Upper lobe of left lung (tissue), 6 donors: ENCODE results near the gene GTPBP4. TPM values are rescaled to one million over a fixed set of nuclear protein-coding genes. Genes with fewer than 3 reads are reported as not detected.

Experiments
- ATAC-seq, 2 donors: fragments of 200-7000 bp; cut with Tn5 transposase; one replicate each; pipeline ENCODE4 v1.9.1; 2022; ENCODE audit warnings: mild to moderate bottlenecking in 2 of 2, moderate library complexity in 2 of 2; ENCODE audit not compliant: low FRiP score in 2 of 2
- DNase-seq, 2 donors: peaks; one replicate each; pipeline ENCODE4 v3.0.0-alpha.2; 2019 to 2020
- H3K27ac ChIP-seq, 4 donors: fragments of 200-600 bp; sonication (generic); one replicate each; pipeline ENCODE4 v1.5.1; 2016 to 2019
- H3K27me3 ChIP-seq, 4 donors: fragments of 200-600 bp; sonication (generic); one replicate each; pipeline ENCODE4 v1.5.1; 2017 to 2019
- H3K36me3 ChIP-seq, 4 donors: fragments of 200-600 bp; sonication (generic); one replicate each; pipeline ENCODE4 v1.5.1; 2016 to 2019
- H3K4me1 ChIP-seq, 4 donors: fragments of 200-600 bp; sonication (generic); one replicate each; pipeline ENCODE4 v1.5.1; 2018 to 2019
- H3K4me3 ChIP-seq, 4 donors: fragments of 200-600 bp; sonication (generic); one replicate each; pipeline ENCODE4 v1.5.1; 2017 to 2019; ENCODE audit warnings: mild to moderate bottlenecking in 2 of 4, moderate library complexity in 1 of 4
- H3K9me3 ChIP-seq, 4 donors: fragments of 200-600 bp; sonication (generic); one replicate each; pipeline ENCODE4 v1.5.1; 2018 to 2019
- EP300 ChIP-seq, 4 donors: sonication (generic); formaldehyde crosslinking; IDR thresholded peaks; one replicate each; pipeline ENCODE4 v1.5.1; 2017; ENCODE audit warnings: antibody characterized with exemption in 4 of 4, control low read depth in 2 of 4
- POLR2A ChIP-seq, 4 donors: fragments of 450-650 bp; IDR thresholded peaks; one replicate each; pipeline ENCODE4 v1.5.1; 2016 to 2017; ENCODE audit warnings: antibody characterized with exemption in 4 of 4, mild to moderate bottlenecking in 2 of 4
- POLR2AphosphoS5 ChIP-seq, 2 donors: sonication (generic); formaldehyde crosslinking; IDR thresholded peaks; one replicate each; pipeline ENCODE4 v1.5.1; 2017; ENCODE audit warnings: antibody characterized with exemption in 2 of 2
- WGBS, 2 donors: methylation state at CpG; one replicate each; pipeline ENCODE4 v1.1.5; 2017 to 2018; 5-methylcytosine and 5-hydroxymethylcytosine counted together
- total RNA-seq, 6 donors: library from RNA; depleted of rRNA in 4 of 6; stranded (reverse); fragments of >200 nt in 4 of 6; gene quantifications; one replicate each; pipeline versions ENCODE4 v1.1.0 to v1.2.1, GENCODE V29; 2016 to 2021
- TF ChIP-seq, protein P1 (sequence below), 6 experiments: fragments of 450-650 bp in 4 of 6; fragments of 200-600 bp in 2 of 6; sonication (generic) in 2 of 6; IDR thresholded peaks; one replicate each; pipeline ENCODE4 v1.5.1; 2016 to 2019; ENCODE audit warnings: antibody characterized with exemption in 6 of 6
- donor health status: DM: no; HTN: no; CAD: no; lungs with moderate emphysema.
- donor health status: DM: no; HTN: yes; CAD: no; lungs with severe emphysema.

Gene GTPBP4
- total RNA-seq, 6 donors from 2014 or later = 22.0 to 41.9 (median 33.3) TPM

DNA sequence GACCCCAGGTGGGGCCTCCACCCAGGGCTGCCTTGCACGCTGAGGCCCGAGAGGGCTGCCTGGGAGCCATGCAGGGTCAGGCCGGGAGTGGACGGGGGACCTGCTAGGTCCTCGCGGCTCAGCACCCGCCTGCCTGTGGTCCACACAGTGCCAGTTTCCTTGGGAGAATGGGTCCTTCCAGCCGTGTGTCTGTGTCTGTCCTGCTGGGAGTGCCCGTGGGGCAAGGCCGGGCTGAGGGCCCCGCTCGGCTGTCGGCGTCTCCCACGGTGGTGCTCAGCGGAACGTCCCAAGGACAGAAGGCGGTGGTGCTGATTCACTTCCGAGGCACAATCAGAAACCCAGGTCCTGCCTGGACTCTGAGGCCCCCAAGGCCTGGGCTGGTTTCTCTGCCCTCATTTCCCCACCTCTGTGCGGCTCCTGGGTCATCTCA is 23.2 kb upstream of the GTPBP4 start:
- DNase-seq (peak in 1 of 2 donors; percentile 75), ATAC-seq (peak in 1 of 2 donors; percentile 13)
- H3K36me3 ChIP-seq = no peaks in the 10 kb centered on the region
- H3K9me3 ChIP-seq = no peaks in the 10 kb centered on the region
- H3K27ac ChIP-seq = no peak overlapping the region
- H3K4me3 ChIP-seq = no peak overlapping the region
- no peaks in the 10 kb centered on the region for H3K27me3 ChIP-seq
- peaks cover 0 to 18% (median 8%) of the 10 kb centered on the region in 4 donors for H3K4me1 ChIP-seq
- 80 to 85% methylated on average over 1 to 14 of the region's 20 CpGs for WGBS, 2 donors
- TF ChIP-seq, protein P1, sequence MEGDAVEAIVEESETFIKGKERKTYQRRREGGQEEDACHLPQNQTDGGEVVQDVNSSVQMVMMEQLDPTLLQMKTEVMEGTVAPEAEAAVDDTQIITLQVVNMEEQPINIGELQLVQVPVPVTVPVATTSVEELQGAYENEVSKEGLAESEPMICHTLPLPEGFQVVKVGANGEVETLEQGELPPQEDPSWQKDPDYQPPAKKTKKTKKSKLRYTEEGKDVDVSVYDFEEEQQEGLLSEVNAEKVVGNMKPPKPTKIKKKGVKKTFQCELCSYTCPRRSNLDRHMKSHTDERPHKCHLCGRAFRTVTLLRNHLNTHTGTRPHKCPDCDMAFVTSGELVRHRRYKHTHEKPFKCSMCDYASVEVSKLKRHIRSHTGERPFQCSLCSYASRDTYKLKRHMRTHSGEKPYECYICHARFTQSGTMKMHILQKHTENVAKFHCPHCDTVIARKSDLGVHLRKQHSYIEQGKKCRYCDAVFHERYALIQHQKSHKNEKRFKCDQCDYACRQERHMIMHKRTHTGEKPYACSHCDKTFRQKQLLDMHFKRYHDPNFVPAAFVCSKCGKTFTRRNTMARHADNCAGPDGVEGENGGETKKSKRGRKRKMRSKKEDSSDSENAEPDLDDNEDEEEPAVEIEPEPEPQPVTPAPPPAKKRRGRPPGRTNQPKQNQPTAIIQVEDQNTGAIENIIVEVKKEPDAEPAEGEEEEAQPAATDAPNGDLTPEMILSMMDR (IDR thresholded peaks at IDR 0.05) = no peak
- TF ChIP-seq EP300 (IDR thresholded peaks at IDR 0.05) = no peak
- no peak for TF ChIP-seq POLR2A (IDR thresholded peaks at IDR 0.05)
- TF ChIP-seq POLR2AphosphoS5 (IDR thresholded peaks at IDR 0.05) = no peak

DNA sequence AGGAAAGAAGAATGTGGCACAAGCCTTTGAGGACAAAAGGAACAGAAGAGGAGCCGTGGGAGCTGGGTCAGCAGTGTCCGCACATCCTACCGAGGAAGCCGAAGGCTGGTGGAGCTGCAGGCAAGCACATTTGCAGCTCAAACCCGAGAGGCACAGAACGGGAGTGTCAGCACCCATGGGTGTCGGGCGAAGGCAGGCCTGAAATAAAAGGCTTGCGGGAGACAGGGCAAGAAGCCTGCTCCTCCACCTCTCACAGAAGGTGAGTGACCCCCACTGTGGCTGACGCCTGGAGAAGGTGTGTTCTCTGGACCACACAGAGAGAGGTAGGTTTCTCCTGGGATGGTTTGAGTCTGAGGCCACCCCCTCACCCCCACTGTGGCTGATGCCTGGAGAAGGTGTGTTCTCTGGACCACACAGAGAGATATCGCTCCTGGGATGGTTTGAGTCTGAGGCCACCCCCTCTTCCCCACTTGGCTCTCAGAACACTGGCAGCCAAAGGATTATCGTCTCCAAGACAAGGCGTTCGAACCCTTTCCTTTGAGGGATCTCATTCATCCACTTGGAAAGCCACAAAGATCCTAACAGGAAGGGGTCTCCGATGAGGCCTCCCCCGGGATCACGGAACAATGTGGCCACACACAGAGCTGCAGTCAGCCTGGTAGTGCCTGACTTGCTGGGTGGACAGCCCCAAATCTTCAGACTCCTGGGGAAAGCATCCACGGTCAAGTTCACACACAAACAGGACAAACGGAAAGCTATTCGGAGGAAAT is 21.6 kb upstream of the GTPBP4 start:
- H3K4me3 ChIP-seq = no peak overlapping the region
- H3K4me1 ChIP-seq = peaks cover 13 to 32% (median 19%) of the 10 kb centered on the region in 4 donors
- no peak overlapping the region for H3K27ac ChIP-seq
- DNase-seq (no peak), ATAC-seq (no peak)
- H3K36me3 ChIP-seq = no peaks in the 10 kb centered on the region
- TF ChIP-seq POLR2A (IDR thresholded peaks at IDR 0.05) (no peak), EP300 (IDR thresholded peaks at IDR 0.05) (no peak), POLR2AphosphoS5 (IDR thresholded peaks at IDR 0.05) (no peak)
- TF ChIP-seq, protein P1 (IDR thresholded peaks at IDR 0.05) = no peak
- WGBS, 2 donors = 88 to 89% methylated on average over 19 to 20 of the region's 20 CpGs
- no peaks in the 10 kb centered on the region for H3K9me3 ChIP-seq
- H3K27me3 ChIP-seq = no peaks in the 10 kb centered on the region

DNA sequence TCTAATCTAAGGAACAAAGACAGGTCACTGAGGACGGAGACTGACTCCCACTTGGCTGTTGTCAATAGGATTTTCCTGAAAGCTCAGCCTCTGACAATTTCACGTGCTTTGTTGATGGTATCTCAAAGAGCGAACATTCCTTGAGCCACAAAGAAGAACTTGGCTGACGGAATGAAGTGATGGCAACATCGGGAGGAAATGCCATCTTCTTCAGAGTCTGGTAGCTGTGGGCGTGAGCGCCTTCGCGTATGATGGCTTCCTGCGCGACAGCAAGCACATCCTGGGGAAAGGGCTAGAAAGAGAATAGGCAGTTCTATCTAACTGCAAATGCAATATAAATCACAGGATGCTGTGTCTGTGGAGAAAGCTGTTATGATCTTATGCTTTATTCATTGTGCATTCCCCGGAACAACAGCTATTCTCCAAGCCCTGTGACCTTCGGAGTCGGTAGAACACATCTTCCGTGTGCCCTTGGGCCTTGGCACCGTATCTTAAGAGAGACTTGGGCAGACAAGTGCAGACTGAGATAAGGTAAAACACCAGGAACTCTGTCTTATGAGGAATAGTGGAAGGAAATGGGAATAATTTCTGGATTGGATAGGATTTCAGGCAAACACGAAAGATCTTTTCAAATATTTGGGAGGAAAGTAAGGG is 19.6 kb upstream of the GTPBP4 start:
- ATAC-seq (no peak), DNase-seq (no peak)
- H3K27me3 ChIP-seq = no peaks in the 10 kb centered on the region
- H3K27ac ChIP-seq = peak overlapping the region in 2 of 4 donors; percentile 62 to 86
- WGBS, 2 donors = 47 to 67% methylated on average over 17 of the region's 17 CpGs
- H3K4me1 ChIP-seq = peaks cover 13 to 46% (median 36%) of the 10 kb centered on the region in 4 donors
- no peaks in the 10 kb centered on the region for H3K9me3 ChIP-seq
- H3K4me3 ChIP-seq = no peak overlapping the region
- no peaks in the 10 kb centered on the region for H3K36me3 ChIP-seq
- no peak for TF ChIP-seq POLR2AphosphoS5 (IDR thresholded peaks at IDR 0.05)
- no peak for TF ChIP-seq POLR2A (IDR thresholded peaks at IDR 0.05)
- TF ChIP-seq EP300 (IDR thresholded peaks at IDR 0.05) = no peak
- TF ChIP-seq, protein P1 (IDR thresholded peaks at IDR 0.05) = no peak

DNA sequence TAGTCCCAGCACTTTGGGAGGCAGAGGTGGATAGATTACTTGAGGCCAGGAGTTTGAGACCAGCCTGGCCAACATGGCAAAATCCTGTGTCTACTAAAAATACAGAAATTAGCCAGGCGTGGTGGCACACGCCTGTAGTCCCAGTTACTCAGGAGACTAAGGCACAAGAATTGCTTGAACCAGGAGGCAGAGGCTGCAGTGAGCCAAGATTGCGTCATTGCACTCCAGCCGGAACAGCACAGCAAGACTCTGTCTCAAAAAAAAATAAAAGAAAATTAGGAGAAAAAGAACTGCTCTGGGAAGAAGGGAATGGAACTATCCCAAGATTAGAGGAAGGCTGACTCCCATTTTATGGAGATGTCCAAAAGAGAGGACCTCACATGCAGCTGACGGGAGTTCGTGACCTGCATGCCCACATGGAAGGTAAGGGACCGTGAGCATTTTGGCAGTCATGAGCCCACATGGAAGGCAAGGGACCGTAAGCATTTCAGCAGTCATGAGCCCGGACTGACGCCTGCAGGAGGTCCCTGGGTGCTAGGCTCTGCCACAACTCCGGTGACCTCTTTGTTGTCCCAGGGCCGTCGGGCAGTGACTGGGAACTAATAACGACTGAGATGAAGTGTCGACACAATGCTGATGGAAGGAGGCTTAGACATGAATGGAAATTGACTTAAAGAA is 18.6 kb upstream of the GTPBP4 start:
- 65 to 77% methylated on average over 15 of the region's 15 CpGs for WGBS, 2 donors
- no peaks in the 10 kb centered on the region for H3K36me3 ChIP-seq
- no peaks in the 10 kb centered on the region for H3K9me3 ChIP-seq
- H3K27me3 ChIP-seq = no peaks in the 10 kb centered on the region
- H3K27ac ChIP-seq = peak overlapping the region; percentile 39 to 86 (median 68)
- no peak for DNase-seq
- no peak for TF ChIP-seq EP300 (IDR thresholded peaks at IDR 0.05)
- TF ChIP-seq, protein P1 (IDR thresholded peaks at IDR 0.05) = no peak
- no peak for TF ChIP-seq POLR2A (IDR thresholded peaks at IDR 0.05)
- no peak for TF ChIP-seq POLR2AphosphoS5 (IDR thresholded peaks at IDR 0.05)
- H3K4me3 ChIP-seq = no peak overlapping the region
- peaks cover 13 to 51% (median 38%) of the 10 kb centered on the region in 4 donors for H3K4me1 ChIP-seq
- ATAC-seq = no peak
